KMS-11 (cell line): Measurements from ENCODE around the gene SNX6.
"Not testable (repeated sequence)": the region's sequence is repeated elsewhere in the genome, so short reads cannot be mapped to it uniquely, and the experiment has no call there.

ENCODE experiments used
- H2AFZ ChIP-seq: fragments of 200-600 bp; sonication (generic); 2 replicates; pipeline ENCODE4 v1.6.1; 2016; ENCODE audit warnings: antibody characterized with exemption, mixed run types, low read depth
- H3K27ac ChIP-seq: fragments of 200-600 bp; sonication (generic); 2 replicates; pipeline ENCODE4 v1.6.1; 2016; ENCODE audit warnings: mild to moderate bottlenecking, mixed run types
- H3K27me3 ChIP-seq: fragments of 200-600 bp; sonication (generic); 2 replicates; pipeline ENCODE4 v1.6.1; 2017; ENCODE audit warnings: mild to moderate bottlenecking, low read depth, mixed run types, moderate library complexity; ENCODE audit not compliant: insufficient read depth
- H3K36me3 ChIP-seq: fragments of 200-600 bp; sonication (generic); 2 replicates; pipeline ENCODE4 v1.6.1; 2017; ENCODE audit warnings: mild to moderate bottlenecking, mixed run types; ENCODE audit not compliant: insufficient read depth
- H3K4me1 ChIP-seq: fragments of 200-600 bp; sonication (generic); 2 replicates; pipeline ENCODE4 v1.6.1; 2016; ENCODE audit warnings: mild to moderate bottlenecking, low read depth, mixed run types; ENCODE audit not compliant: poor library complexity, severe bottlenecking
- H3K4me2 ChIP-seq: fragments of 200-600 bp; sonication (generic); 2 replicates; pipeline ENCODE4 v1.7.0; 2016; ENCODE audit warnings: mild to moderate bottlenecking, mixed run types
- H3K4me3 ChIP-seq: fragments of 200-600 bp; sonication (generic); IDR thresholded peaks from 2 replicates; pipeline ENCODE4 v1.6.1; 2017; ENCODE audit warnings: low read depth, low read length, mixed read lengths; ENCODE audit not compliant: insufficient read depth
- H3K79me2 ChIP-seq: fragments of 200-600 bp; sonication (generic); 2 replicates; pipeline ENCODE4 v1.6.1; 2016; ENCODE audit warnings: low read depth, mixed run types; ENCODE audit not compliant: insufficient read depth
- H3K9ac ChIP-seq: fragments of 200-600 bp; sonication (generic); 2 replicates; pipeline ENCODE4 v1.6.1; 2016; ENCODE audit warnings: mild to moderate bottlenecking, mixed run types
- H4K20me1 ChIP-seq: fragments of 200-600 bp; sonication (generic); 2 replicates; pipeline ENCODE4 v1.6.1; 2016; ENCODE audit warnings: mild to moderate bottlenecking, mixed run types; ENCODE audit not compliant: insufficient read depth
- CTCF ChIP-seq: fragments of 200-600 bp; sonication (generic); conservative IDR thresholded peaks from 2 replicates; pipeline ENCODE4 v1.6.1; 2017; ENCODE audit warnings: low read depth, mild to moderate bottlenecking, antibody characterized with exemption, low read length, moderate library complexity, mixed read lengths

Gene SNX6

GRCh38 chr14:34568803-34569202 lies 61.1 kb downstream of the SNX6 start:
- Histone ChIP-seq H3K36me3 (no peaks in the 10 kb centered on the region), H2AFZ (no peak overlapping the region), H3K9ac (no peak overlapping the region), H3K4me3 (no peak overlapping the region), H3K27me3 (no peaks in the 10 kb centered on the region), H3K27ac (no peak overlapping the region), H3K4me1 (no peaks in the 10 kb centered on the region), H4K20me1 (no peaks in the 10 kb centered on the region), H3K4me2 (no peak overlapping the region), H3K79me2 (no peaks in the 10 kb centered on the region)
- no peak for TF ChIP-seq CTCF

GRCh38 chr14:34562776-34563150 lies 67.2 kb downstream of the SNX6 start:
- Histone ChIP-seq H3K4me3 (no peak overlapping the region), H3K27me3 (no peaks in the 10 kb centered on the region), H3K27ac (no peak overlapping the region), H3K9ac (no peak overlapping the region), H3K79me2 (no peaks in the 10 kb centered on the region), H4K20me1 (no peaks in the 10 kb centered on the region), H3K4me1 (no peaks in the 10 kb centered on the region), H3K36me3 (no peaks in the 10 kb centered on the region), H2AFZ (no peak overlapping the region), H3K4me2 (no peak overlapping the region)
- TF ChIP-seq CTCF = no peak

- H3K4me3 ChIP-seq, H3K79me2 ChIP-seq, H3K36me3 ChIP-seq, H3K4me1 ChIP-seq, H3K9ac ChIP-seq, H3K27me3 ChIP-seq, H3K4me2 ChIP-seq, H3K27ac ChIP-seq, H4K20me1 ChIP-seq, H2AFZ ChIP-seq: not testable (repeated sequence)
These were observed 67.7 kb downstream of the SNX6 start for GRCh38 chr14:34562037-34562775.

- H4K20me1 ChIP-seq, H3K4me3 ChIP-seq, H3K36me3 ChIP-seq: not testable (repeated sequence)
These were observed 73.5 kb downstream of the SNX6 start for GRCh38 chr14:34556498-34556829.

GRCh38 chr14:34555583-34556497 lies 74.1 kb downstream of the SNX6 start:
- H3K36me3 ChIP-seq, H3K4me2 ChIP-seq, H3K79me2 ChIP-seq, H3K4me3 ChIP-seq, H4K20me1 ChIP-seq, H2AFZ ChIP-seq, H3K4me1 ChIP-seq, H3K9ac ChIP-seq, H3K27ac ChIP-seq, H3K27me3 ChIP-seq: not testable (repeated sequence)

More at GRCh38 chr14:34556498-34556829, 73.5 kb downstream of the SNX6 start:
- not testable (repeated sequence) for H3K27me3 ChIP-seq, H3K27ac ChIP-seq, H3K9ac ChIP-seq, H3K79me2 ChIP-seq, H3K4me1 ChIP-seq, H2AFZ ChIP-seq, H3K4me2 ChIP-seq
